GM23338 (cell line): Measurements from ENCODE around the gene FTHL17. TPM values are rescaled to one million over a fixed set of nuclear protein-coding genes. Genes with fewer than 3 reads are reported as not detected.

Experiments used
- ATAC-seq: fragments of 200-7000 bp; cut with Tn5 transposase; 3 replicates; pipeline ENCODE4 v1.9.1; 2020
- DNase-seq: peaks from one replicate; pipeline ENCODE4 v3.0.0-alpha.2; 2015; ENCODE audit warnings: low spot score
- H2AFZ ChIP-seq: fragments of 200-600 bp; sonication (generic); 2 replicates; pipeline ENCODE4 v1.8.0; 2016; ENCODE audit warnings: antibody characterized with exemption, mild to moderate bottlenecking, moderate library complexity
- H3F3A ChIP-seq: fragments of 200-600 bp; sonication (generic); replicated peaks from 2 replicates; pipeline ENCODE4 v1.8.0; 2017; ENCODE audit warnings: antibody characterized with exemption, mixed run types, low read depth
- H3K27ac ChIP-seq: fragments of 200-600 bp; sonication (generic); 2 replicates; pipeline ENCODE4 v1.6.1; 2016; ENCODE audit warnings: low read depth
- H3K27me3 ChIP-seq: fragments of 200-600 bp; sonication (generic); 2 replicates; pipeline ENCODE4 v1.8.0; 2016; ENCODE audit warnings: mild to moderate bottlenecking, mixed run types, moderate library complexity; ENCODE audit not compliant: insufficient read depth
- H3K36me3 ChIP-seq: fragments of 200-600 bp; sonication (generic); 2 replicates; pipeline ENCODE4 v1.8.0; 2016; ENCODE audit warnings: mild to moderate bottlenecking; ENCODE audit not compliant: insufficient read depth
- H3K4me1 ChIP-seq: fragments of 200-600 bp; sonication (generic); 2 replicates; pipeline ENCODE4 v1.8.0; 2016; ENCODE audit warnings: mild to moderate bottlenecking, moderate library complexity; ENCODE audit not compliant: insufficient read depth
- H3K4me2 ChIP-seq: fragments of 200-600 bp; sonication (generic); 2 replicates; pipeline ENCODE4 v1.7.1; 2017; ENCODE audit warnings: mixed run types
- H3K4me3 ChIP-seq: fragments of 200-600 bp; sonication (generic); 2 replicates; pipeline ENCODE4 v1.6.1; 2016; ENCODE audit warnings: mixed run types
- H3K79me2 ChIP-seq: fragments of 200-600 bp; sonication (generic); replicated peaks from 2 replicates; pipeline ENCODE4 v1.8.0; 2017; ENCODE audit warnings: mild to moderate bottlenecking; ENCODE audit not compliant: insufficient read depth
- H3K9me2 ChIP-seq: fragments of 200-600 bp; sonication (generic); 2 replicates; pipeline ENCODE4 v1.8.0; 2017; ENCODE audit not compliant: insufficient read depth
- H4K20me1 ChIP-seq: fragments of 200-600 bp; sonication (generic); replicated peaks from 2 replicates; pipeline ENCODE4 v1.8.0; 2017; ENCODE audit warnings: mild to moderate bottlenecking; ENCODE audit not compliant: insufficient read depth
- H3K27ac Mint-ChIP-seq: 2 replicates; pipeline ENCODE4 v1.8.0; 2020; ENCODE audit warnings: inconsistent platforms, mild to moderate bottlenecking, moderate library complexity, mixed read lengths
- H3K27me3 Mint-ChIP-seq: 3 replicates; pipeline ENCODE4 v1.8.0; 2022; ENCODE audit warnings: low read depth, mild to moderate bottlenecking, moderate library complexity, mixed read lengths, inconsistent platforms; ENCODE audit not compliant: insufficient read depth, poor library complexity
- H3K36me3 Mint-ChIP-seq: 3 replicates; pipeline ENCODE4 v1.8.0; 2021; ENCODE audit warnings: low read depth, mild to moderate bottlenecking, inconsistent platforms, moderate library complexity, mixed read lengths
- H3K4me1 Mint-ChIP-seq: 3 replicates; pipeline ENCODE4 v1.8.0; 2020; ENCODE audit warnings: mild to moderate bottlenecking, inconsistent platforms, mixed read lengths
- H3K4me3 Mint-ChIP-seq: 3 replicates; pipeline ENCODE4 v1.8.0; 2021; ENCODE audit warnings: moderate library complexity, mild to moderate bottlenecking, inconsistent platforms, mixed read lengths
- H3K9me3 Mint-ChIP-seq: 3 replicates; pipeline ENCODE4 v1.8.0; 2020; ENCODE audit warnings: moderate library complexity, mild to moderate bottlenecking, inconsistent platforms, mixed read lengths
- CREB1 ChIP-seq: fragments of 250-450 bp; sonication (Bioruptor Pico); IDR thresholded peaks from 2 replicates; pipeline ENCODE4 v1.5.0; 2020; ENCODE audit warnings: low read depth, mild to moderate bottlenecking, moderate library complexity
- ETS1 ChIP-seq: IDR thresholded peaks from 2 replicates; pipeline ENCODE4 v1.6.1; 2016; ENCODE audit warnings: antibody characterized with exemption
- EZH2 ChIP-seq: fragments of 200-600 bp; sonication (generic); IDR thresholded peaks from one replicate; pipeline ENCODE4 v1.8.0; 2017; ENCODE audit warnings: antibody characterized with exemption, mild to moderate bottlenecking, low read depth; ENCODE audit not compliant: unreplicated experiment
- JUNB ChIP-seq: IDR thresholded peaks from one replicate; pipeline ENCODE4 v1.6.1; 2016; ENCODE audit warnings: antibody characterized with exemption; ENCODE audit not compliant: unreplicated experiment
- POLR2AphosphoS5 ChIP-seq: IDR thresholded peaks from 2 replicates; pipeline ENCODE4 v1.6.1; 2016; ENCODE audit warnings: antibody characterized with exemption, low read depth
- REST ChIP-seq: IDR thresholded peaks from one replicate; pipeline ENCODE4 v1.6.1; 2018; ENCODE audit warnings: antibody characterized with exemption; ENCODE audit not compliant: unreplicated experiment
- STAT1 ChIP-seq: IDR thresholded peaks from one replicate; pipeline ENCODE4 v1.6.1; 2016; ENCODE audit warnings: antibody characterized with exemption; ENCODE audit not compliant: unreplicated experiment
- ZNF114 ChIP-seq: fragments of 250-450 bp; sonication (Bioruptor Pico); IDR thresholded peaks from 2 replicates; pipeline ENCODE4 v1.5.0; 2020; ENCODE audit warnings: mild to moderate bottlenecking, moderate library complexity
- ZNF331 ChIP-seq: fragments of 250-450 bp; sonication (Bioruptor Pico); IDR thresholded peaks from 2 replicates; pipeline ENCODE4 v1.5.0; 2020; ENCODE audit warnings: low read depth, mild to moderate bottlenecking, moderate library complexity
- polyA plus RNA-seq: library from polyadenylated mRNA; unstranded; fragments of >200 nt; fragmentation: Nextera tagmentation; extraction: Ambion mirVana; gene quantifications from 2 replicates; pipeline ENCODE4 v1.2.1, GENCODE V29; 2016
- total RNA-seq: library from RNA; depleted of rRNA; stranded (reverse); fragments of >200 nt; shearing (Covaris generic); gene quantifications from 2 replicates; pipeline ENCODE4 v1.2.3, GENCODE V29; 2014

FTHL17 gene
- total and polyA plus RNA-seq, 2 experiments from 2014 or later: not detected

- Histone ChIP-seq H3K4me2 (no peak overlapping the region), H3K36me3 (no peaks in the 10 kb centered on the region), H2AFZ (no peak overlapping the region), H3K4me1 (no peaks in the 10 kb centered on the region), H3K27me3 (no peaks in the 10 kb centered on the region), H3K9me2 (no peaks in the 10 kb centered on the region), H3K4me3 (no peak overlapping the region), H3F3A (no peaks in the 10 kb centered on the region), H3K27ac (no peak overlapping the region), H3K79me2 (no peaks in the 10 kb centered on the region), H4K20me1 (no peaks in the 10 kb centered on the region)
- TF ChIP-seq ZNF331 (CRISPR knock-in tag): no peak
- TF ChIP-seq STAT1: no peak
- no peak for TF ChIP-seq ETS1
- no peak for TF ChIP-seq EZH2
- TF ChIP-seq ZNF114: no peak
- TF ChIP-seq JUNB: no peak
- TF ChIP-seq CREB1 (CRISPR knock-in tag): no peak
- no peak for TF ChIP-seq REST
- TF ChIP-seq POLR2AphosphoS5: no peak
- DNase-seq (no peak), ATAC-seq (no peak)
- H3K4me1 Mint-ChIP-seq: no peaks in the 10 kb centered on the region
- no peaks in the 10 kb centered on the region for H3K36me3 Mint-ChIP-seq
- H3K27me3 Mint-ChIP-seq: peaks cover 2% of the 10 kb centered on the region
- no peak overlapping the region for H3K27ac Mint-ChIP-seq
- no peak overlapping the region for H3K4me3 Mint-ChIP-seq
- H3K9me3 Mint-ChIP-seq: no peaks in the 10 kb centered on the region
These were observed 18.2 kb downstream of the FTHL17 start for GRCh38 chrX:31053621-31054020.

DNA sequence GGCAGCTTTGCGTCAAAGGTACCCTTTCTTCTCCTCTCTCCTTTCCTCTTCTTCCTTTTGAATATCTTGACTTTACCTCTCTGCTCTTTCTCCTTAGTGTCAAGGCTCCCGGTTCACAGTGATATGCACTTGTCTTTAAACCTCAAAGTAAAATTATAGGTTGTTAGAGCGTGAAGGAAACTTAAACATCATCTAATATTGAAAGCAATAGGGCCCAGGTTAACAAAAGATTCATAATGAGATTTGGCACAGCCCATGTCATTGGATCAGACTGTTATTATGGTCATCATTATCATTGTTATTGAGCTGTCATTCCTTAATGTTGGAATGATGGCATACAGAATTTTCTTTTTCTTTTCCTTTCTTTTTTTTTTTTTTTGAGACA is 32.5 kb downstream of the FTHL17 start:
- no peaks in the 10 kb centered on the region for H3K79me2 ChIP-seq
- no peak overlapping the region for H2AFZ ChIP-seq
- ATAC-seq (no peak), DNase-seq (no peak)
- no peaks in the 10 kb centered on the region for H4K20me1 ChIP-seq
- no peak overlapping the region for H3K27ac Mint-ChIP-seq
- H3K4me1 ChIP-seq: no peaks in the 10 kb centered on the region
- H3K36me3 ChIP-seq: no peaks in the 10 kb centered on the region
- H3K4me3 Mint-ChIP-seq: no peak overlapping the region
- 0 out of 3 replicates have a peak, but pooled peaks cover 4% of the 10 kb centered on the region for H3K4me1 Mint-ChIP-seq
- H3K27ac ChIP-seq: no peak overlapping the region
- H3K36me3 Mint-ChIP-seq: no peaks in the 10 kb centered on the region
- H3K4me2 ChIP-seq: no peak overlapping the region
- H3F3A ChIP-seq: no peaks in the 10 kb centered on the region
- H3K27me3 ChIP-seq: no peaks in the 10 kb centered on the region
- TF ChIP-seq ETS1: no peak
- TF ChIP-seq STAT1: no peak
- no peak for TF ChIP-seq ZNF331 (CRISPR knock-in tag)
- TF ChIP-seq EZH2: no peak
- TF ChIP-seq JUNB: no peak
- H3K27me3 Mint-ChIP-seq: peaks cover 2% of the 10 kb centered on the region
- no peak overlapping the region for H3K4me3 ChIP-seq
- H3K9me2 ChIP-seq: no peaks in the 10 kb centered on the region
- peaks cover 3% of the 10 kb centered on the region; the same call in 2 of the 3 replicates for H3K9me3 Mint-ChIP-seq
